Jurkat, Clone E6-1 (cell line): ENCODE measurements around the gene ZNF783.

ENCODE experiments used
- DNase-seq: peaks from one replicate; pipeline ENCODE4 v3.0.0-alpha.2; 2011; ENCODE audit warnings: low read depth, low spot score
- H3K4me3 ChIP-seq: 2 replicates; pipeline ENCODE4 v1.5.1; 2011; ENCODE audit warnings: mild to moderate bottlenecking, low read length, control low read depth, moderate library complexity

Gene ZNF783

DNA sequence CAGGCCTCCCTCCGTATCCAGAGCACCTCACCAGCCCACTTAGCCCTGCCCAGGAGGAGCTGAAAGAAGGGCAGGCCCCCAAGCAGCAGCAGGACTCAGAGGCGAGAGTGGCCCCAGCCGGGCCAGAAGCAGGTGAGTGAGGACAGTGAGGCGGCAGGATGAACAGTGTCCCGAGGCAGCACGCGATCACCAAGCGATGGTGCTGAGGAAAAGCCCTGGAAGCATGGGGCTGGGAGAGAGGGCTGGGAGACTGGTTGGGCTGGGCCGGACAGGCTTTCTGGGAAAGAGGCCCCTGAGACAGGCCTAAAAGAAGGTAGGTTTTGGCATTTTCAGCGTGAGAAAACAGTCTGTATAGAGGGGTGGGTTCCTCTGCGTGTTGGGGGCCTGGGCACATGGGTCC lies 16.4 kb downstream of the ZNF783 start:
- no peak overlapping the region for H3K4me3 ChIP-seq
- no peak for DNase-seq

DNA sequence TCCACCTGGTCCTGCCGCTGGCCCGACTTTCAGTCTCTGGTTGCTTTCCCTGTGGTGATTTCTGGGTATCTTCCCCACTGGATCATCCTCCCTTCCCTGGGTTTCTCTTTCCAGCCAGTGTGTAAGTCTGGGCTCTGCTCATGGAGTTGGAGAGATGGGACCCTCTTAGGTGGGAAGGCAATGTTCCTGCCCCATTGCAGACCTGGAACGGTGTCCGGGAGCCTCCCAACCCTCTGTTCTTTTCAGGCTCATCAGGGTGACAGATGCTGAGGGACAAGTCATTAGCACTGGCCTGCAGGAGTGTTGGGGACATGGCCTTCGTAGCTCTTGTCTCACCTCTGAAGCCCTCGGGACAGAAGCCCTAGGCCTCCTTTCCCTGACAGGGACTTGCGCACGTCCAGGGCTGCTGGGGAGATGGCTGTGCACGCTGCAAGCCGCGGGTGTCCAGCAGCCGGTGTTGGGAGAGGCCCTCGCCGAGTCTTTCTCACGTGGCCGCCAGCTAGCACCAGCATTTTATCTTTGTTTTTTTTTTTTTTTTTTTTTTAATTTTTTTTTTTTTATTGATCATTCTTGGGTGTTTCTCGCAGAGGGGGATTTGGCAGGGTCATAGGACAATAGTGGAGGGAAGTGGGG lies 17.2 kb downstream of the ZNF783 start:
- H3K4me3 ChIP-seq: no peak overlapping the region
- no peak for DNase-seq

- DNase-seq: no peak
- no peak overlapping the region for H3K4me3 ChIP-seq
Observed at GRCh38 chr7:149280151-149280550, 18.2 kb downstream of the ZNF783 start.

DNA sequence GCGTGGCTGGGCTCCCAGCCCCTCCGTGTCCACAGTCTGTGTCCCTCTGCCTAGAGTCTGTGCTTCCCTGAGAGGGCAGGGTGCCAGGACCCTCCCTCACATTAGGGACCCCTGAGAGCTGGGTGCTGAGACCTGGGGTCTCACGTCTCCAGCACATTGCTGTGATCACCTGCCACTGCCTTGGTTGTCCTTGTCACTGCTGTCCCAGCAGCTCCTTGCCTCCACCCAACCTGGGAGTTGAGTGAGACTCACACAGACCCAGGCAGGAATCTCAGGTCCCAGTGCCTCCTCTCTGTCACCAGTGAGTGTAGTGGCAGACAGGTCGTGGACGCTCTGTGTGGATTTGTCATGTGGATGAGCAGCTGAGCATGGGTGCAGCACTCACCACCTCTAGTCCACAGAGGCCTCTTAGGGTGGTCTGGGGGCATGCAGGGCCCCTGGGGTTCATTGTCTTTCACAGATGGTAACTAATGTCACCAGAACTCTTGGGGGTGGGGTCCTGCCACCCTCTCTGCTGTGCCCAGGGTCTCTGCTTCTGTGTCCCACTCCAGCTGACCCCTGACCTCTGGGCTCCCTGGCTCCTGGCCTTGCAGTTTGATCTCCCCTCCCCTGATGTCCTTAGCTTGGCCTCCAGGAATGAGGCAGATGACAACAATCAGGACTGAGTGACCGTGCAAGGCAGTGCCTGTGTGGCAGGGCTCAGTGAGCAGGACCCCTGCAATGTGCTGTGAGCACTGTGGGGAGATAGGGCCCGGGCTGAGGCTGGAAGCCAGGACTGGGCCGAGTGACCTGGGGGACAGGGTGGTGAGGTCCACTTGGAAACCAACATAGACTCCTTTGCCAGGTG lies 18.9 kb downstream of the ZNF783 start:
- H3K4me3 ChIP-seq: no peak overlapping the region
- no peak for DNase-seq

GRCh38 chr7:149281508-149282330 lies 19.7 kb downstream of the ZNF783 start:
- DNase-seq: no peak
- no peak overlapping the region for H3K4me3 ChIP-seq

- no peak for DNase-seq
- no peak overlapping the region for H3K4me3 ChIP-seq
Observed at GRCh38 chr7:149282331-149282655, 20.3 kb downstream of the ZNF783 start.

GRCh38 chr7:149283321-149283720 lies 21.3 kb downstream of the ZNF783 start:
- no peak for DNase-seq
- H3K4me3 ChIP-seq: no peak overlapping the region

DNA sequence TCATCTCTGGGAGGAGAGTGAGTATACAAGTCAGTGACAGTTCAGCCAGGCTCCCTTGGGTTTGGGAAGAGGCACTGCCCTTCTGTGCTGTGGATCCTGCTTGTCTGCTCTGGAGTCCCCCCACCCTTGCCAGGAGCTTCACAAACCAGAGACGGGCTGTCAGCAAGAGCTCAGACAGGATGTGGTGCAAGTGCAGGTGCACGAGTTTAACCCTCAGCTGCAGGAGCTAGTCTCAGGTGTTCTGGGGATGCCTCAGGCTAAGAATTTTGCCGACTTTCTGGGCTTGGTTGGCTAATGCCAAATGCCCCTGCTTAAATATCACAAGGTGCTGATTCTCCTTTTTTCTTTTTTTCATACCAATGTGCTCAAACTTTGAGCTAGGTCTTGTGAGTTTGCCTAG lies 22.3 kb downstream of the ZNF783 start:
- DNase-seq: peak; percentile 92
- no peak overlapping the region for H3K4me3 ChIP-seq

- no peak overlapping the region for H3K4me3 ChIP-seq
- DNase-seq: no peak
Observed at GRCh38 chr7:149284850-149285585, 23.0 kb downstream of the ZNF783 start.

DNA sequence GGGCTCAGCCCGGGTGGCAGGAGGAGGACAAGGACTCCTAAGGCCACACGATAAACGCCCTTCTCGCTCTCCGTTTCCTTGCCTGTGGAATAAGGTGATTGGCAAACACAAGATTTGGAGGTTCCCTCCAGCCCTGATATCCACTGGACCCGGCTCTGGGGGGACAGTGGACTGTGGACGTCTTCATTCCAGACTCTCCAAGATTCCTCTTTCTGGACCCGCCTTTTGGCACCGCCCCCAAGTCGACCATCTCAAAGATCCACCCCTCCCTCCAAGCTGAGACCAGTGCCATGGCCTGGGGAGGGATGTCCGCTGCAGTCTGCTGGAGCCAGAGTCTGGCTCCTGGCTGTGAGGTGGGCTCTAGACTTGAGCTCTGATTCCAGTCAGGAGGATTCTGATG lies 23.6 kb downstream of the ZNF783 start:
- no peak for DNase-seq

GRCh38 chr7:149286811-149287400 lies 24.9 kb downstream of the ZNF783 start:
- DNase-seq: peak; percentile 65
- no peak overlapping the region for H3K4me3 ChIP-seq

More for the DNA sequence above, 23.6 kb downstream of the ZNF783 start:
- no peak overlapping the region for H3K4me3 ChIP-seq

DNA sequence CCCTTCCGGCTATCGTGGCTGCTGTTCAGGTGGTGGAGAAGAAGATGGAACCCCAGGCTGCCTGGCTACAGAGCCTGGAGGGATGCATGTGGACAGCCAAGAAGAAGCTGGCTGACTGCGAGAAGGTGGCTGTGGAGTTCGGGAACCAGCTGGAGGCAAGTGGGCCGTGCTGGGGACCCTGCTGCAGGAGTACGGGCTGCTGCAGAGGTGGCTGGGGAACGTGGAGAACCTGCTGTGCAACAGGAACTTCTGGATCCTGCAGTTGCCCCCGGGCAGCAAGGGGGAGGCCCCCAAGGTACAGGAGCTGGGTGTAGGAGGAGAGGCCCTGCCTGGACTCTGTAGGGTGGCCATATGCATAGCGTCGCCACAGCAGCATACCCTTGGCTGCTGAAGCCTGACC lies 25.6 kb downstream of the ZNF783 start:
- no peak overlapping the region for H3K4me3 ChIP-seq
- no peak for DNase-seq

DNA sequence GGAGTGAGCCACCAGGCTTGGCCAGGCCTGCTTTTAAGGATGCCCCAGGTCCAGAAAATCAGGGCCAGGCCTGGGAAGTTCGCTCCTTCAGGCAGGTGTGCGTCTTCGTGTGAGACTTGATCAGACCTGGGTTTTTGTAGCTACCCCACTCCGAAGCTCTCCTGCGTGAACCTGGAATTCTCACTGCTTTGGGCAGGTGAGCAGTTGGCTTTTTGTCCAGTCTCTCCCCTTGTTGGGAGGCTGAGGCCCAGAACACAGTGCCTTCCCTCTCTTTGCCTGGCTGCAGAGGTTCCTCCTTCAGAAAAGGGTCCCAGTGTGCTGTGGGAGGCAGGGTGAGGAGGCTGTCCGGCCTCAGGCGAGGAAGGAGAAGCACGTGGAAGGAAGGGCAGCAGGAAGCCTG lies 27.3 kb downstream of the ZNF783 start:
- H3K4me3 ChIP-seq: no peak overlapping the region
- DNase-seq: no peak

GRCh38 chr7:149289856-149290255 lies 27.9 kb downstream of the ZNF783 start:
- DNase-seq: no peak
- H3K4me3 ChIP-seq: no peak overlapping the region

DNA sequence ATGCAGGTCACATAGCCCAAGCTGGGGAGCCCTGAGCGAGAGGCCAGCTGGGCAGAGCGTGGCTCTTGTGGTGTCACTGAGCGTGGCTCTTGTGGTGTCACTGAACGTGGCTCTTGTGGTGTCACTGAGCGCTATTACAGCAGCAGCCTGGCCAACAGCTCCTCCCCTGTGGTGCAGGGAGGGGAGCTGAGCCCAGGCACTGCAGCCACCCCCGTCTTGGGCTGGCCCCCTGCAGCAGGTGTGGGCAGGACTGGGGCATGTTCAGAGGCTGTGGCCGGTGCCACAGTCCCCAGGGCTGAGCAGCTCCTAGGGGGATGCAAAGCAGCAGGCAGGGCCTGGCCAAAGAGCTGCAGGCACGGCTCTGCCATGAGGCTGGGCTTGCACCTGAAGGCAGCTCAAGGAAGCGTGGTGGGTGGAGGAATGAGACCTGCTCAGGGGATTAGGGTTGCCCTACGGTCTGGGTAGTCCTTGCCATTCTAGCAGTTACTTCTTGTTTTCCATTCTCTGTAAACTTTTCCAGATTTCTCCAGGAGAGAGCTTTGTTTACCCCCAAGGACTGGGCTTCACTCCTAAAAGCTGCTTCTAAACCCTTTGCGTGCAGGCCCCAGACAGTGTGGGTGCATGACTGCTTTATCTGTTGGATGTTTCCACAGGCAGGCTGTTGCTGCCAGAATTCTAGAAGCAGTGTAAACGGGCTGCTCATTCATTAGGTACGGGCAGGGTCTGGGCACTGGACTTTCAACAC lies 29.2 kb downstream of the ZNF783 start:
- DNase-seq: peak; percentile 45
- no peak overlapping the region for H3K4me3 ChIP-seq

DNA sequence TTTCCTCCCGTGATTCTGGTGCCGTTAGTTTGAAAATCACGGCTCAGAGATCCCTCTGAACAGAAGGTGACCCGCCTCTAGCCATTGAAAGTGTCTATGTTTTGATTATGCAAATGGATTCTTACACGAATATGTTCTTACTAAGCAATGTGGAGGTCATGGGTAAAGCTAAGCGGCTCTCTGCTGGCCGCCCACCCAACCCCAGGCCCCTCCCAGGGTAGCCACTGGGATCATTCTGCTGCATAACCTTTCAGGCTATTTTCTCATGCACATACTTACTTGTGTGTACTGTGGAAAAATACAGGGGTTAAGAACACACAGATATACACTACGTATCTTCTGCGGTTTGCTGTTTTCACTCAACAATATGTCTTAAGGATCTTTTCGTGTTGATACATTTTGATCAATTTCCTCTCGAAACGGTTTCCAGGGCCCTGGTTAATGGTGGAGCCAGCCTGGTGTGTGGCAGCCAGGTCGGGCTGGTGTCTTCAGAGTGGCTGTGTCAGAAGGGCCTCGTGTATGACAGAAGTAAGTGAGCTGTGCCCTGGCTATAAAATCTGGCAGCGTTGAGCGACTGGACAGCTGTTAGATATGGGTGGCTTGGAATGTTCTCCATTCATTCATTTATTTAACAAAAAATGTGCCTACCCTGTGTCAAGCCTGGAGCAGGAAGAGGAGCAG lies 29.9 kb downstream of the ZNF783 start:
- no peak overlapping the region for H3K4me3 ChIP-seq
- no peak for DNase-seq

DNA sequence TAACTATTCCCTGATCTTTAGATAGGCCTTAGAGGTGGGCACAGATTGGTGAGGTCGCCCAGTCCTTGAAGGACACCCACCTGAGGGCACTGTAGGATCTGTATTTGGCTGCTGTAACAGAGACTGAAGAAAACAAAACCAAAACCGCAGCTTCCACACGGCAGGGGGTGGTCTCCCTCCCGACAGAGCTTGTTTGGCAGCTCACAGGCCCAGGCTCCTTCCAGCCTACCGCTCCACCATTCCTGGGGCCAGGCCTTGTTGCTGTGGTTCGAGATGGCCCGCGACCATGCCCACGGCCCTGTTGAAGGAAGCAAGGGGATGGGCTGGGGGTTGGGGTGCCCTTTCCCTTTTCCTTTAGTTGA lies 30.4 kb downstream of the ZNF783 start:
- DNase-seq: no peak
- no peak overlapping the region for H3K4me3 ChIP-seq

- DNase-seq: no peak
Observed at GRCh38 chr7:149293338-149293737, 31.3 kb downstream of the ZNF783 start.

More at GRCh38 chr7:149293338-149293737, 31.3 kb downstream of the ZNF783 start:
- H3K4me3 ChIP-seq: no peak overlapping the region
